Left ventricle myocardium inferior (tissue), 1 donor: ENCODE data around the gene RHBDF1. TPM values are rescaled to one million over a fixed set of nuclear protein-coding genes. Genes with fewer than 3 reads are reported as not detected.
A peak's percentile ranks its signal among the peaks of the same experiment; 100 is the strongest.

ENCODE experiments used
- DNase-seq: peaks from one replicate; pipeline ENCODE4 v3.0.0-alpha.2; 2020
- H3K27ac ChIP-seq: fragments of 200-600 bp; replicated peaks from 2 replicates; pipeline ENCODE4 v1.8.0; 2021
- H3K27me3 ChIP-seq: fragments of 200-600 bp; 2 replicates; pipeline ENCODE4 v1.8.0; 2021; ENCODE audit warnings: low read depth
- H3K36me3 ChIP-seq: fragments of 200-600 bp; 2 replicates; pipeline ENCODE4 v1.8.0; 2021
- H3K4me1 ChIP-seq: fragments of 200-600 bp; 2 replicates; pipeline ENCODE4 v1.8.0; 2021
- H3K4me3 ChIP-seq: fragments of 200-600 bp; 2 replicates; pipeline ENCODE4 v1.8.0; 2021; ENCODE audit warnings: mild to moderate bottlenecking, moderate library complexity
- H3K9me3 ChIP-seq: fragments of 200-600 bp; replicated peaks from 2 replicates; pipeline ENCODE4 v1.8.0; 2021
- intact Hi-C: fragments of 100-400 bp; cut with micrococcal nuclease; formaldehyde crosslinking; loops from one replicate; pipeline ENCODE4 v1.11.0; 2022
- total RNA-seq: library from RNA; stranded (reverse); fragmentation: NEBNext Ultra II Directional; extraction: Animal tissue kit (Norgen Biotek cat#: 25700); gene quantifications from one replicate; pipeline ENCODE4 v1.2.1, GENCODE V29; 2021
- TF ChIP-seq, protein P1 (sequence below): fragments of 200-600 bp; IDR thresholded peaks from 2 replicates; pipeline ENCODE4 v1.8.0; 2021; ENCODE audit warnings: antibody characterized with exemption, mild to moderate bottlenecking, borderline replicate concordance
- donor health status: DM: no; HTN: yes; CAD: no; lungs with severe emphysema.

Gene RHBDF1
- total RNA-seq, 1 donor from 2014 or later, result 24.4 TPM

DNA sequence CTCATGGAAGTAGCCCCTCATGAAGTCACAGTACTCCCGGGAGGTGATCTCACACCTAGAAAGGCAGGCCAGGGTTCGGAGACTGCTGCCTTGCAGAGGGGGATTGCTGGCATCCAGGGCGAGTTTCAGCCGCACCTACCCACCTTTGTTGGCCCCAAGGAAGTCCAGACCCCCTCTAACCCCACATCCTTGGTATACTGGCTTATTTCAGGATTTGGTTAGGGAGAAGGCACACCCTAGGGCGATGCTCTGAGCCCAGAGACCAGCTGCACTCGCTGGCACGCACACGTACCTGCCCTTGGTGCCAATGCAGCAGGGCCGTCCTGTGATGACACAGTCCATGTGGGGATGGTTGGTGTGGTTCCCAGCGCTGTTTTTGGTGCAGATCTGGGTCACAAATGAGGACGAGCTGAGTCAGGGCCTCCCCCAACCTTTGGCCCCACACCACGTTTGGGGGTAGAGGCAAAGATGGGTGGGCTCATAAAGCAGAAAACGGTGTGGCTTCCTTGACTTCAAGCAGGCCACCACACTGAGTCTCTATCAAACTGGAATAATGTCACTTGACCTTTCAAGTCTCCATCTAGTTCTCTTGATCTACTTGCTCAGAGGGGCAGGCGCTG, 12.9 kb downstream of the RHBDF1 start:
- intact Hi-C loops, result no loop called here
- TF ChIP-seq, protein P1, sequence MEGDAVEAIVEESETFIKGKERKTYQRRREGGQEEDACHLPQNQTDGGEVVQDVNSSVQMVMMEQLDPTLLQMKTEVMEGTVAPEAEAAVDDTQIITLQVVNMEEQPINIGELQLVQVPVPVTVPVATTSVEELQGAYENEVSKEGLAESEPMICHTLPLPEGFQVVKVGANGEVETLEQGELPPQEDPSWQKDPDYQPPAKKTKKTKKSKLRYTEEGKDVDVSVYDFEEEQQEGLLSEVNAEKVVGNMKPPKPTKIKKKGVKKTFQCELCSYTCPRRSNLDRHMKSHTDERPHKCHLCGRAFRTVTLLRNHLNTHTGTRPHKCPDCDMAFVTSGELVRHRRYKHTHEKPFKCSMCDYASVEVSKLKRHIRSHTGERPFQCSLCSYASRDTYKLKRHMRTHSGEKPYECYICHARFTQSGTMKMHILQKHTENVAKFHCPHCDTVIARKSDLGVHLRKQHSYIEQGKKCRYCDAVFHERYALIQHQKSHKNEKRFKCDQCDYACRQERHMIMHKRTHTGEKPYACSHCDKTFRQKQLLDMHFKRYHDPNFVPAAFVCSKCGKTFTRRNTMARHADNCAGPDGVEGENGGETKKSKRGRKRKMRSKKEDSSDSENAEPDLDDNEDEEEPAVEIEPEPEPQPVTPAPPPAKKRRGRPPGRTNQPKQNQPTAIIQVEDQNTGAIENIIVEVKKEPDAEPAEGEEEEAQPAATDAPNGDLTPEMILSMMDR, result no peak
- H3K27me3 ChIP-seq, result no peaks in the 10 kb centered on the region
- no peak for DNase-seq
- H3K4me1 ChIP-seq, result peaks cover 8% of the 10 kb centered on the region
- H3K4me3 ChIP-seq, result no peak overlapping the region
- peaks cover 94% of the 10 kb centered on the region for H3K36me3 ChIP-seq
- no peaks in the 10 kb centered on the region for H3K9me3 ChIP-seq
- no peak overlapping the region for H3K27ac ChIP-seq

GRCh38 chr16:58491-59439, 13.7 kb downstream of the RHBDF1 start:
- TF ChIP-seq, protein P1, result no peak
- intact Hi-C loops, result no loop called here
- no peak for DNase-seq
- H3K27ac ChIP-seq, result no peak overlapping the region
- H3K4me3 ChIP-seq, result no peak overlapping the region
- peaks cover 10% of the 10 kb centered on the region for H3K4me1 ChIP-seq
- peaks cover 86% of the 10 kb centered on the region for H3K36me3 ChIP-seq
- no peaks in the 10 kb centered on the region for H3K27me3 ChIP-seq
- no peaks in the 10 kb centered on the region for H3K9me3 ChIP-seq

GRCh38 chr16:57711-58110, 14.7 kb downstream of the RHBDF1 start:
- peaks cover 18% of the 10 kb centered on the region for H3K4me1 ChIP-seq
- peaks cover 76% of the 10 kb centered on the region for H3K36me3 ChIP-seq
- H3K27me3 ChIP-seq, result no peaks in the 10 kb centered on the region
- H3K27ac ChIP-seq, result no peak overlapping the region
- H3K9me3 ChIP-seq, result no peaks in the 10 kb centered on the region
- intact Hi-C loops, result no loop called here
- TF ChIP-seq, protein P1, result no peak
- H3K4me3 ChIP-seq, result no peak overlapping the region
- no peak for DNase-seq

GRCh38 chr16:56231-56927, 16.1 kb downstream of the RHBDF1 start:
- H3K27ac ChIP-seq, result no peak overlapping the region
- H3K9me3 ChIP-seq, result no peaks in the 10 kb centered on the region
- TF ChIP-seq, protein P1, result no peak
- peaks cover 31% of the 10 kb centered on the region for H3K4me1 ChIP-seq
- H3K36me3 ChIP-seq, result peaks cover 63% of the 10 kb centered on the region
- no peaks in the 10 kb centered on the region for H3K27me3 ChIP-seq
- no peak overlapping the region for H3K4me3 ChIP-seq
- intact Hi-C loops, result no loop called here
- DNase-seq, result no peak

DNA sequence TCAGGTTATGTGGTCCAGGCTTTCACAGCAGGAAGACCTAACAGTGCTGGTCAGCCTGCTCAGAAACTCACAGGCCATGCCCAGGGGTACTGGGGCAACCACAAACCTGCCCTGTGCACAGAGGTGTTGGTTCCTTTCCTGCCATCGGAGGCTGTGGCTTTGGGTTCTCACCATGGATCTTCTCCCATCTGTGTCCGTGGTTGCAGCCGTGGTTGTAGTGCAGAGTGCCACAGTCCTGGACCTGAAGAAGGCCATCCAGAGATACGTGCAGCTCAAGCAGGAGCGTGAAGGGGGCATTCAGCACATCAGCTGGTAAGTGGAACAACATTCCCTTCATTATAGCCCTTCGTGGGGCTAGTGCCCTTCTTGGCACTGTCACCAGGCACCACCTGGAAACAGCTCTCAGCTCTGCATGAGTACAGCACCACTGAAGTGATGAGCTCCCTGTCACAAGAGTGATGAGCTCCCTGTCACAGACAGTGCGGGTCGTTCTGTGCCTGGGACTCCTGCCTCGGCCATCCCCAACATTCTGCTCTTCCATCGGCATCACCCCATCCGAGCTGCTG, 16.8 kb downstream of the RHBDF1 start:
- peak; percentile 10 for DNase-seq
- no peak overlapping the region for H3K27ac ChIP-seq
- H3K9me3 ChIP-seq, result no peaks in the 10 kb centered on the region
- peaks cover 34% of the 10 kb centered on the region for H3K4me1 ChIP-seq
- TF ChIP-seq, protein P1, result no peak
- no peaks in the 10 kb centered on the region for H3K27me3 ChIP-seq
- intact Hi-C loops, result no loop called here
- H3K36me3 ChIP-seq, result peaks cover 58% of the 10 kb centered on the region
- H3K4me3 ChIP-seq, result no peak overlapping the region
